Suprapubic skin (tissue), 4 donors: ENCODE data around the gene CADPS.

Experiments used
- CTCF ChIP-seq, 2 donors: fragments of 200-600 bp in 1 of 2; fragments of 450-650 bp in 1 of 2; sonication (generic) in 1 of 2; IDR thresholded peaks; one replicate each; pipeline ENCODE4 v1.5.1; 2016 to 2019; ENCODE audit warnings: antibody characterized with exemption in 2 of 2, mild to moderate bottlenecking in 1 of 2, moderate library complexity in 1 of 2
- POLR2A ChIP-seq, 2 donors: fragments of 450-650 bp; IDR thresholded peaks; one replicate each; pipeline ENCODE4 v1.6.1; 2017; ENCODE audit warnings: antibody characterized with exemption in 2 of 2, mild to moderate bottlenecking in 2 of 2, moderate library complexity in 2 of 2
- POLR2AphosphoS5 ChIP-seq, 3 donors: sonication (generic); formaldehyde crosslinking; IDR thresholded peaks; one replicate each; pipeline ENCODE4 v1.6.1; 2017; ENCODE audit warnings: antibody characterized with exemption in 3 of 3

GRCh38 chr3:62737449-62737848, 137.8 kb downstream of the CADPS start:
- TF ChIP-seq CTCF (IDR thresholded peaks at IDR 0.05) (no peak), POLR2A (IDR thresholded peaks at IDR 0.05) (no peak), POLR2AphosphoS5 (IDR thresholded peaks at IDR 0.05) (no peak)
